KMS-11 (cell line): ENCODE data around the gene NOXO1.

Experiments used
- H2AFZ ChIP-seq: fragments of 200-600 bp; sonication (generic); 2 replicates; pipeline ENCODE4 v1.6.1; 2016; ENCODE audit warnings: antibody characterized with exemption, mixed run types, low read depth
- H3K27ac ChIP-seq: fragments of 200-600 bp; sonication (generic); 2 replicates; pipeline ENCODE4 v1.6.1; 2016; ENCODE audit warnings: mild to moderate bottlenecking, mixed run types
- H3K27me3 ChIP-seq: fragments of 200-600 bp; sonication (generic); 2 replicates; pipeline ENCODE4 v1.6.1; 2017; ENCODE audit warnings: mild to moderate bottlenecking, low read depth, mixed run types, moderate library complexity; ENCODE audit not compliant: insufficient read depth
- H3K36me3 ChIP-seq: fragments of 200-600 bp; sonication (generic); 2 replicates; pipeline ENCODE4 v1.6.1; 2017; ENCODE audit warnings: mild to moderate bottlenecking, mixed run types; ENCODE audit not compliant: insufficient read depth
- H3K4me1 ChIP-seq: fragments of 200-600 bp; sonication (generic); 2 replicates; pipeline ENCODE4 v1.6.1; 2016; ENCODE audit warnings: mild to moderate bottlenecking, low read depth, mixed run types; ENCODE audit not compliant: poor library complexity, severe bottlenecking
- H3K4me2 ChIP-seq: fragments of 200-600 bp; sonication (generic); 2 replicates; pipeline ENCODE4 v1.7.0; 2016; ENCODE audit warnings: mild to moderate bottlenecking, mixed run types
- H3K4me3 ChIP-seq: fragments of 200-600 bp; sonication (generic); IDR thresholded peaks from 2 replicates; pipeline ENCODE4 v1.6.1; 2017; ENCODE audit warnings: low read depth, low read length, mixed read lengths; ENCODE audit not compliant: insufficient read depth
- H3K79me2 ChIP-seq: fragments of 200-600 bp; sonication (generic); 2 replicates; pipeline ENCODE4 v1.6.1; 2016; ENCODE audit warnings: low read depth, mixed run types; ENCODE audit not compliant: insufficient read depth
- H3K9ac ChIP-seq: fragments of 200-600 bp; sonication (generic); 2 replicates; pipeline ENCODE4 v1.6.1; 2016; ENCODE audit warnings: mild to moderate bottlenecking, mixed run types
- H4K20me1 ChIP-seq: fragments of 200-600 bp; sonication (generic); 2 replicates; pipeline ENCODE4 v1.6.1; 2016; ENCODE audit warnings: mild to moderate bottlenecking, mixed run types; ENCODE audit not compliant: insufficient read depth
- CTCF ChIP-seq: fragments of 200-600 bp; sonication (generic); conservative IDR thresholded peaks from 2 replicates; pipeline ENCODE4 v1.6.1; 2017; ENCODE audit warnings: low read depth, mild to moderate bottlenecking, antibody characterized with exemption, low read length, moderate library complexity, mixed read lengths

NOXO1 gene

GRCh38 chr16:1973461-1974156 is 7.7 kb downstream of the NOXO1 start:
- no peak overlapping the region for H3K4me3 ChIP-seq
- TF ChIP-seq CTCF, result no peak
- H3K36me3 ChIP-seq, result no peaks in the 10 kb centered on the region; the same call in 1 of the 2 replicates
- peaks cover 20% of the 10 kb centered on the region for H3K79me2 ChIP-seq
- H4K20me1 ChIP-seq, result no peaks in the 10 kb centered on the region
- H3K9ac ChIP-seq, result no peak overlapping the region
- no peak overlapping the region for H2AFZ ChIP-seq
- peaks cover 10% of the 10 kb centered on the region for H3K4me1 ChIP-seq
- peak overlapping the region; percentile 95; the same call in 1 of the 2 replicates for H3K4me2 ChIP-seq
- no peak overlapping the region for H3K27ac ChIP-seq
- H3K27me3 ChIP-seq, result no peaks in the 10 kb centered on the region

- Histone ChIP-seq H3K27ac (peak overlapping the region; percentile 78), H2AFZ (peak overlapping the region; percentile 93), H3K4me2 (peak overlapping the region; percentile 95), H3K4me1 (peaks cover 10% of the 10 kb centered on the region), H3K4me3 (no peak overlapping the region), H3K9ac (peak overlapping the region; percentile 93), H3K27me3 (no peaks in the 10 kb centered on the region), H3K79me2 (peaks cover 20% of the 10 kb centered on the region), H4K20me1 (no peaks in the 10 kb centered on the region), H3K36me3 (no peaks in the 10 kb centered on the region; the same call in 1 of the 2 replicates)
- no peak for TF ChIP-seq CTCF
Measured at GRCh38 chr16:1972490-1972877, 8.8 kb downstream of the NOXO1 start.

GRCh38 chr16:1971796-1972489 is 9.3 kb downstream of the NOXO1 start, which contains the start of gene TBL3:
Gene TBL3 (plus strand): TSS chr16:1972053. CDS start chr16:1972165, 112 bp downstream.
- Histone ChIP-seq H2AFZ (peak within 1 kb of the TSS; percentile 93), H3K27me3 (no peaks in the 10 kb centered on the region), H3K9ac (peak within 1 kb of the TSS; percentile 93), H3K79me2 (peaks cover 20% of the 10 kb centered on the region), H3K36me3 (no peaks in the 10 kb centered on the region; the same call in 1 of the 2 replicates), H3K4me3 (no peak within 1 kb of the TSS), H3K4me2 (peak within 1 kb of the TSS; percentile 95), H3K27ac (peak within 1 kb of the TSS; percentile 78), H4K20me1 (no peaks in the 10 kb centered on the region), H3K4me1 (peaks cover 10% of the 10 kb centered on the region)
- TF ChIP-seq CTCF, result no peak

GRCh38 chr16:1968146-1968953 is 12.9 kb downstream of the NOXO1 start:
- H3K27me3 ChIP-seq, result no peaks in the 10 kb centered on the region
- H3K4me3 ChIP-seq, result no peak overlapping the region
- H2AFZ ChIP-seq, result no peak overlapping the region
- peaks cover 19% of the 10 kb centered on the region for H3K79me2 ChIP-seq
- H3K4me2 ChIP-seq, result no peak overlapping the region
- no peaks in the 10 kb centered on the region; the same call in 1 of the 2 replicates for H3K36me3 ChIP-seq
- peaks cover 10% of the 10 kb centered on the region for H3K4me1 ChIP-seq
- TF ChIP-seq CTCF, result no peak
- no peak overlapping the region for H3K27ac ChIP-seq
- H4K20me1 ChIP-seq, result no peaks in the 10 kb centered on the region
- H3K9ac ChIP-seq, result no peak overlapping the region
